Left cardiac atrium (tissue), 4 donors: Measurements from ENCODE around the gene NBDY. TPM values are rescaled to one million over a fixed set of nuclear protein-coding genes. Genes with fewer than 3 reads are reported as not detected.

Experiments used
- ATAC-seq, 2 donors: fragments of 200-7000 bp; cut with Tn5 transposase; one replicate each; pipeline ENCODE4 v1.9.1; 2020; ENCODE audit warnings: mild to moderate bottlenecking in 2 of 2, moderate library complexity in 2 of 2
- DNase-seq: peaks from one replicate; pipeline ENCODE4 v3.0.0-alpha.2; 2020
- intact Hi-C, 2 donors: fragments of 100-400 bp; cut with DNase I; formaldehyde crosslinking; loops; one replicate each; pipeline versions ENCODE4 v1.14.1 to v1.15.1; 2022 to 2023
- total RNA-seq, 2 donors: library from RNA; stranded (reverse); fragmentation: NEBNext Ultra II Directional; extraction: Animal tissue kit (Norgen Biotek cat#: 25700); gene quantifications; one replicate each; pipeline ENCODE4 v1.2.1, GENCODE V29; 2021
- donor health status: DM: no; HTN: yes; CAD: no.
- donor health status: DM: no; HTN: yes; CAD: no; lungs with severe emphysema.
- donor health status: DM: yes; HTN: yes; CAD: no.
- donor health status: Dilated cardiomyopathy.

The NBDY gene
- total RNA-seq, 2 donors from 2014 or later, result 27.5 to 32.6 TPM

- DNase-seq (no peak), ATAC-seq (no peak)
- intact Hi-C loops, result no loop called here
Observed at GRCh38 chrX:56782352-56782751, 53.3 kb downstream of the NBDY start.

- DNase-seq, result peak; percentile 49
- intact Hi-C loops, result no loop called here
- peak in 1 of 2 donors; percentile 7 for ATAC-seq
Observed at GRCh38 chrX:56782791-56783449, 53.9 kb downstream of the NBDY start.

- intact Hi-C loops, result no loop called here
- DNase-seq (peak; percentile 80), ATAC-seq (peak in 1 of 2 donors; percentile 48)
Observed at GRCh38 chrX:56783450-56783831, 54.4 kb downstream of the NBDY start.

- DNase-seq (no peak), ATAC-seq (no peak)
- intact Hi-C loops, result no loop called here
Observed at GRCh38 chrX:56783996-56784620, 55.1 kb downstream of the NBDY start.

- ATAC-seq (no peak), DNase-seq (no peak)
- intact Hi-C loops, result no loop called here
Observed at GRCh38 chrX:56784666-56785065, 55.6 kb downstream of the NBDY start.

- DNase-seq, result no peak
- no peak for ATAC-seq
- intact Hi-C loops, result no loop called here
Observed at GRCh38 chrX:56785442-56785841, 56.4 kb downstream of the NBDY start.

- DNase-seq, result no peak
- no peak for ATAC-seq
- intact Hi-C loops, result no loop called here
Observed at GRCh38 chrX:56786889-56787733, 58.1 kb downstream of the NBDY start.

- DNase-seq (no peak), ATAC-seq (no peak)
- intact Hi-C loops, result no loop called here
Observed at GRCh38 chrX:56787734-56788152, 58.7 kb downstream of the NBDY start.

GRCh38 chrX:56788229-56788628 is 59.2 kb downstream of the NBDY start:
- no peak for DNase-seq
- intact Hi-C loops, result no loop called here
- ATAC-seq, result peak in 1 of 2 donors; percentile 28

GRCh38 chrX:56788717-56789122 is 59.7 kb downstream of the NBDY start:
- ATAC-seq (peak in 1 of 2 donors; percentile 69), DNase-seq (peak; percentile 76)
- intact Hi-C loops, result no loop called here

GRCh38 chrX:56789518-56790070 is 60.6 kb downstream of the NBDY start:
- intact Hi-C loops, result no loop called here
- no peak for ATAC-seq
- DNase-seq, result no peak

GRCh38 chrX:56790778-56791177 is 61.7 kb downstream of the NBDY start:
- intact Hi-C loops, result no loop called here
- no peak for ATAC-seq
- DNase-seq, result no peak

GRCh38 chrX:56791456-56791855 is 62.4 kb downstream of the NBDY start:
- DNase-seq, result no peak
- ATAC-seq, result no peak
- intact Hi-C loops, result no loop called here

GRCh38 chrX:56792270-56793111 is 63.4 kb downstream of the NBDY start:
- ATAC-seq (no peak), DNase-seq (no peak)
- intact Hi-C loops, result no loop called here

GRCh38 chrX:56793112-56793430 is 64.0 kb downstream of the NBDY start:
- intact Hi-C loops, result no loop called here
- ATAC-seq (no peak), DNase-seq (no peak)

GRCh38 chrX:56793521-56794320 is 64.7 kb downstream of the NBDY start:
- ATAC-seq (no peak), DNase-seq (no peak)

GRCh38 chrX:56794404-56795230 is 65.6 kb downstream of the NBDY start:
- intact Hi-C loops, result no loop called here
- ATAC-seq, result no peak

More at GRCh38 chrX:56793521-56794320, 64.7 kb downstream of the NBDY start:
- intact Hi-C loops, result no loop called here

More at GRCh38 chrX:56794404-56795230, 65.6 kb downstream of the NBDY start:
- no peak for DNase-seq
